Duodenal mucosa (tissue), 2 donors: ENCODE results near the gene APBB2.

ENCODE experiments used
- H3K27ac ChIP-seq: one replicate; pipeline ENCODE4 v1.7.0; 2013; ENCODE audit warnings: low read depth, low read length
- H3K27me3 ChIP-seq, 2 donors: one replicate each; pipeline ENCODE4 v1.7.0; 2013; ENCODE audit warnings: low read length in 2 of 2, control low read depth in 1 of 2; ENCODE audit not compliant: insufficient read depth in 2 of 2, control insufficient read depth in 1 of 2
- H3K36me3 ChIP-seq, 2 donors: one replicate each; pipeline ENCODE4 v1.7.0; 2013; ENCODE audit warnings: low read length in 2 of 2, control low read depth in 1 of 2; ENCODE audit not compliant: insufficient read depth in 2 of 2, control insufficient read depth in 1 of 2
- H3K4me1 ChIP-seq, 2 donors: one replicate each; pipeline ENCODE4 v1.7.0; 2013; ENCODE audit warnings: low read length in 2 of 2, control low read depth in 1 of 2; ENCODE audit not compliant: insufficient read depth in 2 of 2, control insufficient read depth in 1 of 2
- H3K4me3 ChIP-seq, 2 donors: one replicate each; pipeline ENCODE4 v1.7.0; 2013; ENCODE audit warnings: low read length in 2 of 2, low read depth in 1 of 2
- H3K9ac ChIP-seq, 2 donors: one replicate each; pipeline ENCODE4 v1.7.0; 2013; ENCODE audit warnings: low read length in 2 of 2, low read depth in 1 of 2
- H3K9me3 ChIP-seq, 2 donors: one replicate each; pipeline ENCODE4 v1.7.0; 2013; ENCODE audit warnings: low read length in 2 of 2, control low read depth in 1 of 2; ENCODE audit not compliant: control insufficient read depth in 1 of 2

Gene APBB2

GRCh38 chr4:40946652-40947051 lies 267.7 kb downstream of the APBB2 start:
- Histone ChIP-seq H3K9ac (no peak overlapping the region), H3K27ac (no peak overlapping the region), H3K4me3 (no peak overlapping the region), H3K9me3 (no peaks in the 10 kb centered on the region), H3K36me3 (peaks cover 0 to 4% of the 10 kb centered on the region in 2 donors), H3K27me3 (no peaks in the 10 kb centered on the region), H3K4me1 (no peaks in the 10 kb centered on the region)

GRCh38 chr4:40940756-40941155 lies 273.6 kb downstream of the APBB2 start:
- Histone ChIP-seq H3K27ac (no peak overlapping the region), H3K9ac (no peak overlapping the region), H3K36me3 (peaks cover 0 to 4% of the 10 kb centered on the region in 2 donors), H3K4me1 (no peaks in the 10 kb centered on the region), H3K9me3 (no peaks in the 10 kb centered on the region), H3K27me3 (no peaks in the 10 kb centered on the region), H3K4me3 (no peak overlapping the region)

- no peak overlapping the region for H3K9ac ChIP-seq
- no peak overlapping the region for H3K4me3 ChIP-seq
- H3K36me3 ChIP-seq: peaks cover 0 to 4% of the 10 kb centered on the region in 2 donors
- H3K4me1 ChIP-seq: no peaks in the 10 kb centered on the region
- no peak overlapping the region for H3K27ac ChIP-seq
- no peaks in the 10 kb centered on the region for H3K27me3 ChIP-seq
- H3K9me3 ChIP-seq: no peaks in the 10 kb centered on the region
Observed at GRCh38 chr4:40940317-40940741, 274.0 kb downstream of the APBB2 start.

- H3K27ac ChIP-seq: no peak overlapping the region
- H3K4me3 ChIP-seq: no peak overlapping the region
- no peaks in the 10 kb centered on the region for H3K9me3 ChIP-seq
- no peaks in the 10 kb centered on the region for H3K4me1 ChIP-seq
- no peak overlapping the region for H3K9ac ChIP-seq
- H3K27me3 ChIP-seq: no peaks in the 10 kb centered on the region
- H3K36me3 ChIP-seq: peaks cover 0 to 4% of the 10 kb centered on the region in 2 donors
Observed at GRCh38 chr4:40939856-40940255, 274.5 kb downstream of the APBB2 start.

GRCh38 chr4:40938337-40938736 lies 276.0 kb downstream of the APBB2 start:
- no peak overlapping the region for H3K4me3 ChIP-seq
- H3K36me3 ChIP-seq: peaks cover 0 to 13% of the 10 kb centered on the region in 2 donors
- H3K27ac ChIP-seq: no peak overlapping the region
- no peaks in the 10 kb centered on the region for H3K4me1 ChIP-seq
- H3K9me3 ChIP-seq: no peaks in the 10 kb centered on the region
- H3K27me3 ChIP-seq: no peaks in the 10 kb centered on the region
- no peak overlapping the region for H3K9ac ChIP-seq

GRCh38 chr4:40937140-40937725 lies 277.1 kb downstream of the APBB2 start:
- Histone ChIP-seq H3K9ac (no peak overlapping the region), H3K27ac (no peak overlapping the region), H3K4me1 (no peaks in the 10 kb centered on the region), H3K4me3 (no peak overlapping the region), H3K9me3 (no peaks in the 10 kb centered on the region), H3K27me3 (no peaks in the 10 kb centered on the region), H3K36me3 (peaks cover 0 to 12% of the 10 kb centered on the region in 2 donors)

GRCh38 chr4:40934676-40935075 lies 279.7 kb downstream of the APBB2 start:
- H3K4me1 ChIP-seq: no peaks in the 10 kb centered on the region
- H3K4me3 ChIP-seq: no peak overlapping the region
- no peaks in the 10 kb centered on the region for H3K9me3 ChIP-seq
- no peak overlapping the region for H3K27ac ChIP-seq
- no peaks in the 10 kb centered on the region for H3K27me3 ChIP-seq
- H3K9ac ChIP-seq: no peak overlapping the region
- H3K36me3 ChIP-seq: peaks cover 0 to 12% of the 10 kb centered on the region in 2 donors

- Histone ChIP-seq H3K36me3 (peaks cover 0 to 12% of the 10 kb centered on the region in 2 donors), H3K27ac (no peak overlapping the region), H3K4me3 (no peak overlapping the region)
Observed at GRCh38 chr4:40933272-40934053, 280.9 kb downstream of the APBB2 start.

GRCh38 chr4:40931841-40932240 lies 282.5 kb downstream of the APBB2 start:
- Histone ChIP-seq H3K4me3 (no peak overlapping the region), H3K9ac (no peak overlapping the region), H3K27me3 (no peaks in the 10 kb centered on the region), H3K9me3 (no peaks in the 10 kb centered on the region), H3K4me1 (no peaks in the 10 kb centered on the region), H3K27ac (no peak overlapping the region), H3K36me3 (peaks cover 0 to 12% of the 10 kb centered on the region in 2 donors)

More at GRCh38 chr4:40933272-40934053, 280.9 kb downstream of the APBB2 start:
- no peak overlapping the region for H3K9ac ChIP-seq
- no peaks in the 10 kb centered on the region for H3K9me3 ChIP-seq
- no peaks in the 10 kb centered on the region for H3K27me3 ChIP-seq
- no peaks in the 10 kb centered on the region for H3K4me1 ChIP-seq

GRCh38 chr4:40931238-40931637 lies 283.1 kb downstream of the APBB2 start:
- no peaks in the 10 kb centered on the region for H3K27me3 ChIP-seq

More at GRCh38 chr4:40931238-40931637, 283.1 kb downstream of the APBB2 start:
- Histone ChIP-seq H3K9ac (no peak overlapping the region), H3K27ac (no peak overlapping the region), H3K9me3 (no peaks in the 10 kb centered on the region), H3K4me3 (no peak overlapping the region), H3K36me3 (peaks cover 0 to 12% of the 10 kb centered on the region in 2 donors), H3K4me1 (no peaks in the 10 kb centered on the region)
